Islet precursor cell (in vitro differentiated cells): ENCODE measurements around the gene DDX31.

Source experiments
- DNase-seq: peaks from one replicate; pipeline ENCODE4 v3.0.0-alpha.2; 2018

The DDX31 gene

GRCh38 chr9:132543960-132544359 lies 125.8 kb downstream of the DDX31 start:
- DNase-seq: no peak

- DNase-seq: no peak
Measured at GRCh38 chr9:132543251-132543650, 126.5 kb downstream of the DDX31 start.
